SK-N-SH treated with all-trans-retinoic acid at 6 μM for 48 hours (cell line): ENCODE measurements around the gene ANKRD55.
"Not testable (repeated sequence)": the region's sequence is repeated elsewhere in the genome, so short reads cannot be mapped to it uniquely, and the experiment has no call there.

Experiments used
- ATAC-seq: fragments of 200-7000 bp; cut with Tn5 transposase; 3 replicates; pipeline ENCODE4 v1.9.1; 2020; ENCODE audit warnings: mild to moderate bottlenecking, moderate library complexity
- ARNTL ChIP-seq: fragments of 450-650 bp; formaldehyde crosslinking; IDR thresholded peaks from 2 replicates; pipeline ENCODE4 v1.5.0; 2020; ENCODE audit warnings: low read depth, mild to moderate bottlenecking, moderate library complexity, borderline replicate concordance
- BACH2 ChIP-seq: fragments of 250-450 bp; sonication (Bioruptor Pico); IDR thresholded peaks from 2 replicates; pipeline ENCODE4 v1.9.0; 2021; ENCODE audit warnings: mild to moderate bottlenecking, borderline replicate concordance
- CSDC2 ChIP-seq: fragments of 250-450 bp; sonication (Bioruptor Pico); IDR thresholded peaks from 2 replicates; pipeline ENCODE4 v1.5.0; 2020; ENCODE audit warnings: mild to moderate bottlenecking, moderate library complexity
- CSRNP3 ChIP-seq: fragments of 250-450 bp; sonication (Bioruptor Pico); IDR thresholded peaks from 2 replicates; pipeline ENCODE4 v1.5.1; 2021; ENCODE audit warnings: mild to moderate bottlenecking, moderate library complexity
- ESRRG ChIP-seq: fragments of 250-450 bp; sonication (Bioruptor Pico); IDR thresholded peaks from 2 replicates; pipeline ENCODE4 v1.6.1; 2021; ENCODE audit warnings: mild to moderate bottlenecking
- GLIS3 ChIP-seq: fragments of 250-450 bp; sonication (Bioruptor Pico); IDR thresholded peaks from 2 replicates; pipeline ENCODE4 v1.5.0; 2020; ENCODE audit warnings: mild to moderate bottlenecking, moderate library complexity
- ISL1 ChIP-seq: fragments of 250-450 bp; sonication (Bioruptor Pico); IDR thresholded peaks from 2 replicates; pipeline ENCODE4 v2.1.2; 2022; ENCODE audit warnings: mild to moderate bottlenecking, moderate library complexity
- OSR1 ChIP-seq: fragments of 250-450 bp; sonication (Bioruptor Pico); IDR thresholded peaks from 2 replicates; pipeline ENCODE4 v1.8.0; 2022; ENCODE audit warnings: moderate library complexity, mild to moderate bottlenecking, inconsistent platforms
- PATZ1 ChIP-seq: fragments of 250-450 bp; sonication (Bioruptor Pico); IDR thresholded peaks from 2 replicates; pipeline ENCODE4 v1.8.0; 2020; ENCODE audit warnings: mild to moderate bottlenecking, moderate library complexity, borderline replicate concordance
- RARB ChIP-seq: fragments of 250-450 bp; sonication (Bioruptor Pico); IDR thresholded peaks from 2 replicates; pipeline ENCODE4 v1.8.0; 2021; ENCODE audit warnings: mild to moderate bottlenecking, moderate library complexity
- SNAI2 ChIP-seq: fragments of 250-450 bp; sonication (Bioruptor Pico); IDR thresholded peaks from 2 replicates; pipeline ENCODE4 v1.5.0; 2020; ENCODE audit warnings: mild to moderate bottlenecking, moderate library complexity
- TOX ChIP-seq: fragments of 250-450 bp; sonication (Bioruptor Pico); IDR thresholded peaks from 2 replicates; pipeline ENCODE4 v1.8.0; 2021; ENCODE audit warnings: mild to moderate bottlenecking, moderate library complexity, borderline replicate concordance
- ZC3H10 ChIP-seq: fragments of 250-450 bp; sonication (Bioruptor Pico); IDR thresholded peaks from 2 replicates; pipeline ENCODE4 v1.5.1; 2021; ENCODE audit warnings: mild to moderate bottlenecking, moderate library complexity
- ZFP3 ChIP-seq: fragments of 250-450 bp; sonication (Bioruptor Pico); IDR thresholded peaks from 2 replicates; pipeline ENCODE4 v1.5.0; 2020; ENCODE audit warnings: mild to moderate bottlenecking, moderate library complexity
- ZFP30 ChIP-seq: fragments of 450-650 bp; formaldehyde crosslinking; IDR thresholded peaks from 2 replicates; pipeline ENCODE4 v1.5.0; 2022; ENCODE audit warnings: mild to moderate bottlenecking, moderate library complexity
- ZNF565 ChIP-seq: fragments of 450-650 bp; formaldehyde crosslinking; conservative IDR thresholded peaks from 2 replicates; pipeline ENCODE4 v1.5.0; 2020; ENCODE audit warnings: low read depth, mild to moderate bottlenecking, moderate library complexity
- ZNF8 ChIP-seq: fragments of 450-650 bp; formaldehyde crosslinking; IDR thresholded peaks from 2 replicates; pipeline ENCODE4 v1.5.0; 2020; ENCODE audit warnings: mild to moderate bottlenecking, moderate library complexity
- TF ChIP-seq, protein P1 (sequence below): fragments of 250-450 bp; sonication (Bioruptor Pico); IDR thresholded peaks from 2 replicates; pipeline ENCODE4 v1.5.0; 2020; ENCODE audit warnings: mild to moderate bottlenecking, moderate library complexity
- TF ChIP-seq, protein P2 (sequence below): fragments of 250-450 bp; sonication (Bioruptor Pico); IDR thresholded peaks from 2 replicates; pipeline ENCODE4 v1.8.0; 2021; ENCODE audit warnings: low read depth, mild to moderate bottlenecking, moderate library complexity, borderline replicate concordance

ANKRD55 gene

DNA sequence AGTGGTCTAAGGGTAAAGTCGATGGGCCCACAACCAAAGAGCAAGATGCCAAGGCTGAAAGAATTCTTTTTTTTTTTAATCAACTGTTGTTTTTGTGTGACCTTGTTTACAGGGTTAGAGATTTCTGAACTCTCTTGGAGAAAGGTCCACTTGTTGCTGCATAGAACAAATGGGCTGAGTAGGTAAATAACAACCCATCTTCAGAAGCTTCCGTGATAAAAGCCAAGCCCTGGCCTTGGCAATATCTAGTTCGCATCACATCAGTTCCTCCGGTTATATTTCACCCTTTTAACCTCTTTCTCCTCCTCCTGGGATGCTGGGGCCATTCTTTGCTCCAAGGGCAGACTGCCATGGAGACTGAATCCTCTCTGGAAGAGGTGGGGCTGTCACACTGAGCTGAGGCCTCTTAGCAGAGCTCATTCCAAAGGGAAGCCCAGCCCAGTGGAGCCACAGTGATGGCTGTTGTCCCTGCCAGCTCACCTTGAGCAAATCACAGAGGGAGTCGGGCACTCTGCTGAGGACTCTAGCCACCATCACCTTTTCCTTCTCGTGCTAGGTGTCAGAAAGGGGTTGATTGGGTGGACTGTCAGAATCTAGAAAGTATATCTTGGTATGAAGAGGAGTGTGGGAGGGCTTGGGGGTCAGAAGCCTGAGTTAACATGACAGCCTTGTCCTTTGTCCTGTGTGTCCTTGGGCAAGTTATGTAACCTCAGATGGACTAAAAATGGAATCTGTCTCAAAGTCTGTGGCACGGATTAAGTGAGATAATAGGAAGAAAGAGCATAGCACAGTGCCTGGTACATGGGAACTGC, 17.9 kb downstream of the ANKRD55 start:
- no peak for ATAC-seq
- TF ChIP-seq CSRNP3 (no peak), BACH2 (no peak)

DNA sequence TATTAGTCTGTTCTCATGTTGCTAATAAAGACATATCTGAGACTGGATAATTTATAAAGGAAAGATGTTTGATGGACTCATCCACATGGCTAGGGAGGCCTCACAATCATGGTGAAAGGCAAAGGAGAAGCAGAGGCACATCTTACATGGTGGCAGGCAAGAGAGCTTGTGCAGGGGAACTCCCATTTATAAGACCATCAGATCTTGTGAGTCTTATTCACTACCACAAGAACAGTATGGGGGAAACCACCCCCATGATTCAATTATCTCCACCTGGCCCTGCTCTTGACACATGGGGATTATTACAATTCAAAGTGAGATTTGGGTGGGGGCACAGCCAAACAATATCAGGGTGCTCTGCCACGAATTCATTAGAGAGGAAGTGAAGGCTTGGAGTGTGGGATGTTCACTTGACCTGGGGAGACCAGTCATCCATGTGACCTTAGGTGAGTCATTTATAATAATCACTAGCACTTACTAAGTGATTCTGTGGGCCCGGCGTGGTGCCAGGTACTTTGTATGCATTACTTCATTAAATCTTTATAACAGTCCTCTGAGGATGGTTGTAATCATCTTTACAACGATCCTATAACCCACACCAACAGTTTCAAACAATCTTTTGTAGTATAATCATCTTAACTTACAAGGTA, 19.1 kb downstream of the ANKRD55 start:
- not testable (repeated sequence) for ATAC-seq

DNA sequence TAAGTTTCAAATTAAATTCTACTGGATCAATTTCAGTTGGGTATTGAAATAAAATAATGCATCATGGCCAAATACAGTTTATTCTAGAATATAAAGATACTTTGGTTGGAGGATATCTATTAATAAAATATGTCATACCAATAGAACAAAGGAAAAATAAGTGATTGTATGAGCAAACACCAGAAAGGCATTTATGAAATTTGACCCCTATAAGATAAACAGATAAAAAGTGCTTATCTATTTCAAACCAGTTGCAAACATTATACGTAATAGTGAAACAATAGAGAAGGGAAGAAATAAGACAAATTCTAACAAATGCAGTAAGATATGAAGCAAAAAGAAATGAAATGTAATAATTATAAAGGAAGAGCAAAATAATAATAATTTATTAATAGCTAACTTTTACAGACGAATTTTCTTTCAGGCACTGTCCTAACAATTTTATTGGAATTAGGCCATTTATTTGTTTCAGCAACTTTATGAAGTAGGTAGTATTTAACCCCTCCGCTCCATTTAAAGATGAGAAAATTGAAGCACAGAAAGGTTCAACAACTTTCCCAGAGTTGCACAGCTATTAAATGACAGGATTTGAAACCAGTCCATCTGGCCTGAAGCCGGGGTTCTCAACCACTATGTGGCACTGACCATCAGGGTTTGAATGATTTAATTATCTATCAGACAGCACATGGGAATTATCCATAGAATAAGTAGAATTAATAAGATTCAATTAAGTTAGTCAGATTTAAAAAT, 20.8 kb downstream of the ANKRD55 start:
- TF ChIP-seq ZC3H10 (CRISPR knock-in tag) (no peak), ZNF565 (CRISPR knock-in tag) (no peak), OSR1 (CRISPR knock-in tag) (no peak), CSRNP3 (no peak), ZNF8 (no peak), ZFP3 (CRISPR knock-in tag) (no peak), PATZ1 (CRISPR knock-in tag) (no peak), CSDC2 (no peak)
- TF ChIP-seq, protein P1, sequence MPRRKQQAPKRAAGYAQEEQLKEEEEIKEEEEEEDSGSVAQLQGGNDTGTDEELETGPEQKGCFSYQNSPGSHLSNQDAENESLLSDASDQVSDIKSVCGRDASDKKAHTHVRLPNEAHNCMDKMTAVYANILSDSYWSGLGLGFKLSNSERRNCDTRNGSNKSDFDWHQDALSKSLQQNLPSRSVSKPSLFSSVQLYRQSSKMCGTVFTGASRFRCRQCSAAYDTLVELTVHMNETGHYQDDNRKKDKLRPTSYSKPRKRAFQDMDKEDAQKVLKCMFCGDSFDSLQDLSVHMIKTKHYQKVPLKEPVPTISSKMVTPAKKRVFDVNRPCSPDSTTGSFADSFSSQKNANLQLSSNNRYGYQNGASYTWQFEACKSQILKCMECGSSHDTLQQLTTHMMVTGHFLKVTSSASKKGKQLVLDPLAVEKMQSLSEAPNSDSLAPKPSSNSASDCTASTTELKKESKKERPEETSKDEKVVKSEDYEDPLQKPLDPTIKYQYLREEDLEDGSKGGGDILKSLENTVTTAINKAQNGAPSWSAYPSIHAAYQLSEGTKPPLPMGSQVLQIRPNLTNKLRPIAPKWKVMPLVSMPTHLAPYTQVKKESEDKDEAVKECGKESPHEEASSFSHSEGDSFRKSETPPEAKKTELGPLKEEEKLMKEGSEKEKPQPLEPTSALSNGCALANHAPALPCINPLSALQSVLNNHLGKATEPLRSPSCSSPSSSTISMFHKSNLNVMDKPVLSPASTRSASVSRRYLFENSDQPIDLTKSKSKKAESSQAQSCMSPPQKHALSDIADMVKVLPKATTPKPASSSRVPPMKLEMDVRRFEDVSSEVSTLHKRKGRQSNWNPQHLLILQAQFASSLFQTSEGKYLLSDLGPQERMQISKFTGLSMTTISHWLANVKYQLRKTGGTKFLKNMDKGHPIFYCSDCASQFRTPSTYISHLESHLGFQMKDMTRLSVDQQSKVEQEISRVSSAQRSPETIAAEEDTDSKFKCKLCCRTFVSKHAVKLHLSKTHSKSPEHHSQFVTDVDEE (CRISPR knock-in tag): no peak
- no peak for ATAC-seq

GRCh38 chr5:56211298-56211865, 21.7 kb downstream of the ANKRD55 start:
- ATAC-seq: peak; percentile 89
- no peak for TF ChIP-seq RARB
- TF ChIP-seq, protein P2, sequence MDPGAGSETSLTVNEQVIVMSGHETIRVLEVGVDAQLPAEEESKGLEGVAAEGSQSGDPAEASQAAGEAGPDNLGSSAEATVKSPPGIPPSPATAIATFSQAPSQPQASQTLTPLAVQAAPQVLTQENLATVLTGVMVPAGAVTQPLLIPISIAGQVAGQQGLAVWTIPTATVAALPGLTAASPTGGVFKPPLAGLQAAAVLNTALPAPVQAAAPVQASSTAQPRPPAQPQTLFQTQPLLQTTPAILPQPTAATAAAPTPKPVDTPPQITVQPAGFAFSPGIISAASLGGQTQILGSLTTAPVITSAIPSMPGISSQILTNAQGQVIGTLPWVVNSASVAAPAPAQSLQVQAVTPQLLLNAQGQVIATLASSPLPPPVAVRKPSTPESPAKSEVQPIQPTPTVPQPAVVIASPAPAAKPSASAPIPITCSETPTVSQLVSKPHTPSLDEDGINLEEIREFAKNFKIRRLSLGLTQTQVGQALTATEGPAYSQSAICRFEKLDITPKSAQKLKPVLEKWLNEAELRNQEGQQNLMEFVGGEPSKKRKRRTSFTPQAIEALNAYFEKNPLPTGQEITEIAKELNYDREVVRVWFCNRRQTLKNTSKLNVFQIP (CRISPR knock-in tag): no peak
- TF ChIP-seq ESRRG (CRISPR knock-in tag): no peak
- no peak for TF ChIP-seq GLIS3 (CRISPR knock-in tag)
- TF ChIP-seq ZNF8: peak; percentile 74; the same call in 1 of the 2 replicates
- TF ChIP-seq SNAI2 (CRISPR knock-in tag): peak; percentile 40; the same call in 1 of the 2 replicates
- peak; percentile 59; the same call in 1 of the 2 replicates for TF ChIP-seq ISL1 (CRISPR knock-in tag)
- TF ChIP-seq ARNTL (CRISPR knock-in tag): no peak
- TF ChIP-seq, protein P1 (CRISPR knock-in tag): no peak
- TF ChIP-seq ZFP30 (CRISPR knock-in tag): no peak
- no peak for TF ChIP-seq ZC3H10 (CRISPR knock-in tag)
- TF ChIP-seq PATZ1 (CRISPR knock-in tag): no peak
- TF ChIP-seq TOX (CRISPR knock-in tag): no peak
